Small intestine (tissue), 4 donors: ENCODE results near the gene MRPL27. TPM values are rescaled to one million over a fixed set of nuclear protein-coding genes. Genes with fewer than 3 reads are reported as not detected.

Experiments used
- polyA plus RNA-seq, 4 donors: library from polyadenylated mRNA; stranded (reverse) in 3 of 4; unstranded in 1 of 4; fragments of 200-250 nt in 3 of 4; fragments of 120-200 nt in 1 of 4; gene quantifications; one replicate each; pipeline versions ENCODE4 v1.2.1 to v1.2.3, GENCODE V29; 2013
- donor health status: healthy with polysubstance abuse.
- donor health status: Bipolar disorder and iron deficiency.
- donor health status: healthy.

The MRPL27 gene
- polyA plus RNA-seq, 4 donors = 70.9 to 247 (median 163) TPM

Other genes starting within 250 kb of the MRPL27 start
- 1 to 10 TPM in 2 of 4 donors, under 1 TPM in 2; 0.54 to 2.9 (median 1.4) TPM for gene SAMD14, start 243.0 kb downstream of the MRPL27 start, polyA plus RNA-seq
- gene PPP1R9B, start 222.5 kb downstream of the MRPL27 start, polyA plus RNA-seq = 10 to 100 TPM; 14.1 to 31.8 (median 21.6) TPM
- 1 to 10 TPM in 2 of 4 donors, under 1 TPM in 1, not detected in 1; 0.96 to 6.2 (median 5.0) TPM for gene SGCA, start 207.2 kb downstream of the MRPL27 start, polyA plus RNA-seq
- gene COL1A1, start 171.6 kb downstream of the MRPL27 start, polyA plus RNA-seq = 100 to 1,000 TPM in 1 of 4 donors, 10 to 100 TPM in 1, 1 to 10 TPM in 2; 2.2 to 320 (median 27.2) TPM
- 10 to 100 TPM; 29.1 to 91.1 (median 46.3) TPM for gene TMEM92, start 98.7 kb downstream of the MRPL27 start, polyA plus RNA-seq
- gene XYLT2, start 27.1 kb downstream of the MRPL27 start, polyA plus RNA-seq = 10 to 100 TPM in 1 of 4 donors, 1 to 10 TPM in 3; 3.8 to 18.2 (median 6.7) TPM
- 1 to 10 TPM in 2 of 4 donors, not detected in 2; 2.5 to 4.3 TPM for gene EME1, start within 50 bp of the MRPL27 start, polyA plus RNA-seq
- gene LRRC59, start 24.3 kb upstream of the MRPL27 start, polyA plus RNA-seq = 100 to 1,000 TPM in 1 of 4 donors, 10 to 100 TPM in 3; 51.0 to 108 (median 64.0) TPM
- 100 to 1,000 TPM in 3 of 4 donors, 10 to 100 TPM in 1; 13.5 to 259 (median 117) TPM for gene ACSF2, start 53.0 kb upstream of the MRPL27 start, polyA plus RNA-seq
- gene CHAD, start 95.7 kb upstream of the MRPL27 start, polyA plus RNA-seq = 10 to 100 TPM in 1 of 4 donors, 1 to 10 TPM in 2, under 1 TPM in 1; 0.87 to 13.4 (median 5.8) TPM
- gene RSAD1, start 105.7 kb upstream of the MRPL27 start, polyA plus RNA-seq = 10 to 100 TPM; 18.1 to 36.4 (median 19.5) TPM
- 1 to 10 TPM in 1 of 4 donors, under 1 TPM in 2, not detected in 1; 0.13 to 1.6 (median 0.45) TPM for gene MYCBPAP, start 135.3 kb upstream of the MRPL27 start, polyA plus RNA-seq
- 10 to 100 TPM in 2 of 4 donors, 1 to 10 TPM in 2; 5.4 to 28.1 (median 11.5) TPM for gene EPN3, start 159.6 kb upstream of the MRPL27 start, polyA plus RNA-seq
- 10 to 100 TPM in 3 of 4 donors, 1 to 10 TPM in 1; 7.0 to 67.0 (median 23.6) TPM for gene SPATA20, start 174.0 kb upstream of the MRPL27 start, polyA plus RNA-seq
- gene CACNA1G, start 187.5 kb upstream of the MRPL27 start, polyA plus RNA-seq = 1 to 10 TPM in 1 of 4 donors, under 1 TPM in 1, not detected in 2; 0.03 to 1.7 TPM